Endothelial cell of umbilical vein (primary cell): Measurements from ENCODE around the gene OAS3. TPM values are rescaled to one million over a fixed set of nuclear protein-coding genes. Genes with fewer than 3 reads are reported as not detected.

Source experiments
- BruUV-seq: library from RNA; stranded (reverse); fragments of 400-500 nt; replicated peaks from 2 replicates; lab custom pipeline; 2021; lab: Mats Ljungman, UMichigan
- CTCF ChIA-PET: fragments of 300-600, 350-600 bp; sonication (Branson Sonifier 250); formaldehyde crosslinking; loops from one replicate; lab custom pipeline; 2021; ENCODE audit warnings: antibody characterized with exemption, inconsistent platforms; lab: Charles Lee
- POLR2A ChIA-PET: fragments of 300-600, 350-600 bp; sonication (Branson Sonifier 250); formaldehyde crosslinking; loops from one replicate; lab custom pipeline; 2021; ENCODE audit warnings: antibody characterized with exemption, inconsistent platforms; lab: Charles Lee
- DNase-seq: peaks from one replicate; pipeline ENCODE4 v3.0.0-alpha.2; 2011; ENCODE audit warnings: low read depth, low spot score
- FAIRE-seq: peaks from 2 replicates; lab custom pipeline; 2011; peaks lifted over from hg19 to GRCh38; lab: Jason Lieb, UNC
- H2AFZ ChIP-seq: 2 replicates; pipeline ENCODE4 v1.6.0; 2012; ENCODE audit warnings: low read depth, low read length, control low read depth, inconsistent platforms
- H3K27ac ChIP-seq: 2 replicates; pipeline ENCODE4 v1.5.1; 2011; ENCODE audit warnings: low read depth, mild to moderate bottlenecking, control low read depth, low read length, moderate library complexity; ENCODE audit not compliant: insufficient read depth
- H3K27me3 ChIP-seq, 2 experiments: 2 replicates each; pipeline versions ENCODE4 v1.6.0 to v1.6.1; 2011; ENCODE audit warnings: low read length in 2 of 2, mixed read lengths in 1 of 2; ENCODE audit not compliant: control insufficient read depth in 2 of 2, insufficient read depth in 2 of 2
- H3K36me3 ChIP-seq, 2 experiments: 2 replicates in 1 of 2; 3 replicates in 1 of 2; pipeline ENCODE4 v1.5.1; 2011; ENCODE audit warnings: low read length in 2 of 2, mild to moderate bottlenecking in 1 of 2, moderate library complexity in 1 of 2; ENCODE audit not compliant: control insufficient read depth in 2 of 2, insufficient read depth in 2 of 2; ENCODE audit errors: extremely low read depth in 1 of 2
- H3K4me1 ChIP-seq: 3 replicates; pipeline ENCODE4 v1.5.1; 2011; ENCODE audit warnings: mild to moderate bottlenecking, low read length; ENCODE audit not compliant: control insufficient read depth, insufficient read depth; ENCODE audit errors: extremely low read depth
- H3K4me2 ChIP-seq: 2 replicates; pipeline ENCODE4 v1.6.1; 2011; ENCODE audit warnings: low read length, control low read depth, mixed read lengths; ENCODE audit not compliant: insufficient read depth
- H3K4me3 ChIP-seq, 3 experiments: fragments of 200-600 bp in 1 of 3; sonication (generic), shearing (Covaris generic) in 1 of 3; replicated peaks in 1 of 3; 2 replicates each; pipeline ENCODE4 v1.5.1; 2011 to 2016; ENCODE audit warnings: control low read depth in 3 of 3, low read length in 3 of 3, mild to moderate bottlenecking in 2 of 3, inconsistent platforms in 1 of 3, low read depth in 1 of 3, moderate library complexity in 1 of 3; ENCODE audit not compliant: insufficient read depth in 1 of 3
- H3K79me2 ChIP-seq: 2 replicates; pipeline ENCODE4 v1.6.0; 2012; ENCODE audit warnings: low read length, inconsistent platforms; ENCODE audit not compliant: control insufficient read depth, insufficient read depth
- H3K9ac ChIP-seq: replicated peaks from 2 replicates; pipeline ENCODE3; 2011; ENCODE audit warnings: low read length, control low read depth; ENCODE audit not compliant: insufficient read depth; ENCODE audit errors: extremely low read depth
- H3K9me1 ChIP-seq: replicated peaks from 3 replicates; pipeline ENCODE4 v1.6.0; 2011; ENCODE audit warnings: mild to moderate bottlenecking, low read length; ENCODE audit not compliant: control insufficient read depth, insufficient read depth; ENCODE audit errors: extremely low read depth
- H3K9me3 ChIP-seq: replicated peaks from 2 replicates; pipeline ENCODE4 v1.5.1; 2012; ENCODE audit warnings: low read length, inconsistent platforms; ENCODE audit not compliant: control insufficient read depth, insufficient read depth
- H4K20me1 ChIP-seq: replicated peaks from 2 replicates; pipeline ENCODE3; 2011; ENCODE audit warnings: mild to moderate bottlenecking, low read length; ENCODE audit not compliant: control insufficient read depth, insufficient read depth; ENCODE audit errors: extremely low read depth
- EZH2 ChIP-seq: IDR thresholded peaks from 2 replicates; pipeline ENCODE4 v1.6.1; 2012; ENCODE audit warnings: borderline replicate concordance, low read depth, mild to moderate bottlenecking, moderate library complexity, low read length, inconsistent platforms; ENCODE audit not compliant: severe bottlenecking
- FOS ChIP-seq: IDR thresholded peaks from 2 replicates; pipeline ENCODE4 v1.6.1; 2011; ENCODE audit warnings: mild to moderate bottlenecking, low read length, moderate library complexity, borderline replicate concordance; ENCODE audit not compliant: insufficient read depth
- GATA2 ChIP-seq: IDR thresholded peaks from 2 replicates; pipeline ENCODE4 v1.7.0; 2011; ENCODE audit warnings: low read depth, mild to moderate bottlenecking, moderate library complexity, mixed read lengths, low read length; ENCODE audit not compliant: insufficient read length, insufficient read depth
- JUN ChIP-seq: IDR thresholded peaks from 2 replicates; pipeline ENCODE4 v1.6.1; 2011; ENCODE audit warnings: borderline replicate concordance, low read depth; ENCODE audit not compliant: insufficient read length, insufficient read depth
- MAX ChIP-seq: IDR thresholded peaks from 2 replicates; pipeline ENCODE4 v1.6.1; 2011; ENCODE audit not compliant: insufficient read depth, insufficient read length
- MYC ChIP-seq: IDR thresholded peaks from one replicate; pipeline ENCODE4 v1.6.1; 2011; ENCODE audit warnings: mild to moderate bottlenecking, low read depth, low read length
- POLR2A ChIP-seq: IDR thresholded peaks from 2 replicates; pipeline ENCODE4 v1.6.1; 2012; ENCODE audit warnings: low read depth, mild to moderate bottlenecking, control low read depth, low read length
- POLR2AphosphoS5 ChIP-seq: IDR thresholded peaks from 2 replicates; pipeline ENCODE4 v1.6.1; 2012; ENCODE audit warnings: low read depth, mild to moderate bottlenecking, control low read depth, low read length, moderate library complexity; ENCODE audit not compliant: insufficient read depth
- dilution Hi-C: fragments of 300-500 bp; cut with MboI; formaldehyde crosslinking; loops from one replicate; pipeline ENCODE4 v1.15.0; 2019; ENCODE audit warnings: low sequenced_read_pairs; ENCODE audit not compliant: extremely low pct_ligation_motif_present
- intact Hi-C: fragments of 100-400 bp; cut with micrococcal nuclease; formaldehyde crosslinking; loops from one replicate; pipeline ENCODE4 v1.10.0; 2022
- polyA plus RNA-seq, 4 experiments: library from polyadenylated mRNA; depleted of rRNA in 3 of 4; stranded (reverse) in 3 of 4; unstranded in 1 of 4; fragments of >200 nt; gene quantifications; 2 replicates each; pipeline versions ENCODE4 v1.2.1 to v1.2.3, GENCODE V29; 2011 to 2012; ENCODE audit warnings: missing spikeins in 1 of 4
- total RNA-seq: library from RNA; stranded (reverse); gene quantifications from 2 replicates; pipeline ENCODE4 v1.2.3, GENCODE V29; 2021
- TF ChIP-seq, protein P1 (sequence below), 2 donors: IDR thresholded peaks; 1 replicate in 1 of 2; 2 replicates in 1 of 2; pipeline ENCODE4 v1.5.1; 2011; ENCODE audit warnings: low read length in 2 of 2, mild to moderate bottlenecking in 2 of 2, moderate library complexity in 2 of 2, control low read depth in 1 of 2, inconsistent platforms in 1 of 2, low read depth in 1 of 2; ENCODE audit not compliant: insufficient read depth in 1 of 2; ENCODE audit errors: extremely low read depth in 1 of 2

OAS3 gene
- total and polyA plus RNA-seq, 2 donors (not counting 3 experiments of a cell fraction or from before 2014, with no cell fraction given): 13.1 to 19.8 TPM

DNA sequence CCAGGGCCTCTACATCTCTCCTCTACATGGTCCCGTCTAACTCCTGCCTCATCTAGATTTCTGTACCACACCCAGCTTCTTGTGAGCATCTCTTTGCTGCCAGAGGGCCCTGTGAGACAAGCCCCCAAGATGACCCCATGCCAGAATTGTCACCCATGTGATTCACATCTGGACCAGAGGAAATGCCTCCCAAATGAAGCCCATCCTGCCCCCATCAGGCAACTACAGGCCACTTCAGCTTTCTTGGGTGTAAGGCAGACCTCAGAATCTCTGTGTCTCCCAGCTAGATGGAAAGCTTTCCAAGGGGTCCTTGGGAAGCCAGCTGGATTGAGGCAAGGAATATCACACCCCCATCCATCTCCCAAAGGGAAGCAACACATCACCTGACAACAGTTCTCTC is 9.3 kb upstream of the OAS3 start:
- H3K79me2 ChIP-seq: no peaks in the 10 kb centered on the region
- intact Hi-C loops: no loop called here
- H3K4me3 ChIP-seq: no peak overlapping the region
- no peak overlapping the region for H3K27ac ChIP-seq
- H3K27me3 ChIP-seq: peaks cover 0 to 4% of the 10 kb centered on the region in 2 experiments
- DNase-seq: no peak
- H3K4me2 ChIP-seq: no peak overlapping the region
- BruUV-seq: no TSS peak
- no peaks in the 10 kb centered on the region for H4K20me1 ChIP-seq
- CTCF ChIA-PET: interaction anchor here (1.3 kb wide), 1 partner anchor 64 kb away, joined by 5 read pairs; no protein-coding TSS in a partner anchor
- H3K9me3 ChIP-seq: no peaks in the 10 kb centered on the region
- POLR2A ChIA-PET: no interaction called here
- no peaks in the 10 kb centered on the region for H3K4me1 ChIP-seq
- H3K9me1 ChIP-seq: no peaks in the 10 kb centered on the region
- FAIRE-seq: no peak
- no peak overlapping the region for H3K9ac ChIP-seq
- no peaks in the 10 kb centered on the region for H3K36me3 ChIP-seq
- TF ChIP-seq EZH2: no peak
- H2AFZ ChIP-seq: no peak overlapping the region
- dilution Hi-C loops: no loop called here

GRCh38 chr12:112929715-112930114 is 8.6 kb upstream of the OAS3 start:
- H3K27me3 ChIP-seq: peaks cover 0 to 4% of the 10 kb centered on the region in 2 experiments
- no peak overlapping the region for H2AFZ ChIP-seq
- H3K9me3 ChIP-seq: no peaks in the 10 kb centered on the region
- H3K9ac ChIP-seq: no peak overlapping the region
- CTCF ChIA-PET: interaction anchor here (1.3 kb wide), 1 partner anchor 63 kb away, joined by 5 read pairs; no protein-coding TSS in a partner anchor
- H3K79me2 ChIP-seq: no peaks in the 10 kb centered on the region
- no peaks in the 10 kb centered on the region for H4K20me1 ChIP-seq
- no peak overlapping the region for H3K27ac ChIP-seq
- dilution Hi-C loops (no loop called here), intact Hi-C loops (no loop called here)
- TF ChIP-seq FOS: no peak
- TF ChIP-seq GATA2: no peak
- TF ChIP-seq EZH2: no peak
- TF ChIP-seq POLR2AphosphoS5: no peak
- TF ChIP-seq MYC: no peak
- no peak for TF ChIP-seq JUN
- no peak for TF ChIP-seq MAX
- TF ChIP-seq POLR2A: no peak
- TF ChIP-seq, protein P1, sequence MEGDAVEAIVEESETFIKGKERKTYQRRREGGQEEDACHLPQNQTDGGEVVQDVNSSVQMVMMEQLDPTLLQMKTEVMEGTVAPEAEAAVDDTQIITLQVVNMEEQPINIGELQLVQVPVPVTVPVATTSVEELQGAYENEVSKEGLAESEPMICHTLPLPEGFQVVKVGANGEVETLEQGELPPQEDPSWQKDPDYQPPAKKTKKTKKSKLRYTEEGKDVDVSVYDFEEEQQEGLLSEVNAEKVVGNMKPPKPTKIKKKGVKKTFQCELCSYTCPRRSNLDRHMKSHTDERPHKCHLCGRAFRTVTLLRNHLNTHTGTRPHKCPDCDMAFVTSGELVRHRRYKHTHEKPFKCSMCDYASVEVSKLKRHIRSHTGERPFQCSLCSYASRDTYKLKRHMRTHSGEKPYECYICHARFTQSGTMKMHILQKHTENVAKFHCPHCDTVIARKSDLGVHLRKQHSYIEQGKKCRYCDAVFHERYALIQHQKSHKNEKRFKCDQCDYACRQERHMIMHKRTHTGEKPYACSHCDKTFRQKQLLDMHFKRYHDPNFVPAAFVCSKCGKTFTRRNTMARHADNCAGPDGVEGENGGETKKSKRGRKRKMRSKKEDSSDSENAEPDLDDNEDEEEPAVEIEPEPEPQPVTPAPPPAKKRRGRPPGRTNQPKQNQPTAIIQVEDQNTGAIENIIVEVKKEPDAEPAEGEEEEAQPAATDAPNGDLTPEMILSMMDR (IDR thresholded peaks at IDR 0.05; ENCODE audit: extremely low read depth in 1 of 2, insufficient read depth in 1 of 2, low read depth in 1 of 2, low read length in 2 of 2): no peak
- no peaks in the 10 kb centered on the region for H3K36me3 ChIP-seq
- no peaks in the 10 kb centered on the region for H3K4me1 ChIP-seq
- no peak overlapping the region for H3K4me3 ChIP-seq
- no TSS peak for BruUV-seq
- POLR2A ChIA-PET: no interaction called here
- FAIRE-seq (no peak), DNase-seq (no peak)
- no peak overlapping the region for H3K4me2 ChIP-seq
- no peaks in the 10 kb centered on the region for H3K9me1 ChIP-seq
